HFFc6 (cell line): ENCODE measurements around the gene CORIN. TPM values are rescaled to one million over a fixed set of nuclear protein-coding genes. Genes with fewer than 3 reads are reported as not detected.
"Not testable (repeated sequence)": the region's sequence is repeated elsewhere in the genome, so short reads cannot be mapped to it uniquely, and the experiment has no call there.

Experiments
- DNase-seq: peaks from one replicate; pipeline ENCODE4 v3.0.0-alpha.2; 2018
- H3K27ac Mint-ChIP-seq: 2 replicates; pipeline ENCODE4 v1.8.0; 2020; ENCODE audit warnings: mild to moderate bottlenecking, mixed read lengths
- H3K27me3 Mint-ChIP-seq: 2 replicates; pipeline ENCODE4 v1.8.0; 2021; ENCODE audit warnings: mild to moderate bottlenecking, moderate library complexity, mixed read lengths; ENCODE audit not compliant: insufficient read depth
- H3K36me3 Mint-ChIP-seq: 2 replicates; pipeline ENCODE4 v1.8.0; 2021; ENCODE audit warnings: low read depth, mixed read lengths
- H3K4me1 Mint-ChIP-seq: 2 replicates; pipeline ENCODE4 v1.8.0; 2020; ENCODE audit warnings: low read depth, mixed read lengths
- H3K4me3 Mint-ChIP-seq: 2 replicates; pipeline ENCODE4 v1.8.0; 2020; ENCODE audit warnings: mild to moderate bottlenecking, moderate library complexity, mixed read lengths
- H3K9me3 Mint-ChIP-seq: 2 replicates; pipeline ENCODE4 v1.8.0; 2020; ENCODE audit warnings: mild to moderate bottlenecking, mixed read lengths
- CTCF ChIP-seq: fragments of 200-600 bp; sonication (generic); IDR thresholded peaks from 2 replicates; pipeline ENCODE4 v1.5.0; 2021; ENCODE audit warnings: antibody characterized with exemption, mild to moderate bottlenecking
- total RNA-seq, 6 experiments: library from RNA; stranded (reverse); fragmentation: NEBNext Ultra II Directional; extraction: Animal tissue kit (Norgen Biotek cat#: 25700); gene quantifications; 2 replicates in 1 of 6; 3 replicates in 5 of 6; pipeline ENCODE4 v1.2.3, GENCODE V29; 2021

Gene CORIN
- total RNA-seq, 6 experiments from 2014 or later, result 0.07 to 1.0 (median 0.31) TPM

DNA sequence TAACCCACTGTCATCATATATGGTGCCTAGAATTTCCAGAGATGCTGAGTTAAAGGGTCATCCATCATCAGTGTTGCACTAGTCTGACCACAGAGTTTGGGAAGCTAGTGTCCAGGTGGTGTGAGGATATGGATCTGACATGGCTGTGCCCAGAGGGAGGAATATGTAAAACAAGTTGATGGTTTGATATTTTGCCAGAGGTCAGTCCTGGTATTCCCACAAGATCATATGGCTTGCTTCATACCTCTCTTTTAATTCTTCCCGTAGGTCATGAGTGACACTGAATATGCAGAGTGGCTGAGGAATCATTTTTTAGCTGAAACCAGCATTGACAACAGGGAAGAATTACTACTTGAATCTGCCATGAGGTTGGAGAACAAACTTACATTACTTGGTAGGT is 277.2 kb downstream of the CORIN start:
- peaks cover 42% of the 10 kb centered on the region for H3K4me1 Mint-ChIP-seq
- DNase-seq, result no peak
- peaks cover 27% of the 10 kb centered on the region for H3K36me3 Mint-ChIP-seq
- no peak overlapping the region for H3K27ac Mint-ChIP-seq
- no peaks in the 10 kb centered on the region for H3K9me3 Mint-ChIP-seq
- TF ChIP-seq CTCF, result no peak
- H3K4me3 Mint-ChIP-seq, result no peak overlapping the region
- no peaks in the 10 kb centered on the region for H3K27me3 Mint-ChIP-seq

DNA sequence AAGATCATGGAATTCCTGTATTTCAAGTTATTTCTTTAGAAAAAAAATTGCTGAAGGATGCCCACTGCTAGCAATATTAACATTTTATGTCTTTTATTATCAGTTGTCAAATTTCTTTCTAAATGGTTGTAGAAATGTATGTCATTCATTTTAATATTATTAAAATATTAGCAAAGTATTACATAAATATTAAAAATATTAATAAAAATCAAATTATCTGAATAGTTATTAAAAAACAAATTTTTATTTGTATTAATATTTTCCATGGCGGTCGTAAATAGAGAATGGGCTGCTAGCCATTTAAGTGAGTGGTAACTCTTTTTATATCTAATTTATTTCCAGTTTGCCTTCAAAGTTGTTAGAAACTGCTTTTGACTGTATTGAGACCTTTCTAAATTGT is 280.6 kb downstream of the CORIN start:
- H3K9me3 Mint-ChIP-seq, result no peaks in the 10 kb centered on the region
- H3K27me3 Mint-ChIP-seq, result no peaks in the 10 kb centered on the region
- peaks cover 38% of the 10 kb centered on the region for H3K36me3 Mint-ChIP-seq
- H3K4me3 Mint-ChIP-seq, result no peak overlapping the region
- no peak for TF ChIP-seq CTCF
- H3K4me1 Mint-ChIP-seq, result peaks cover 25% of the 10 kb centered on the region
- no peak for DNase-seq
- H3K27ac Mint-ChIP-seq, result no peak overlapping the region

GRCh38 chr4:47555920-47556319 is 281.9 kb downstream of the CORIN start:
- H3K4me3 Mint-ChIP-seq, H3K27me3 Mint-ChIP-seq, H3K27ac Mint-ChIP-seq, H3K9me3 Mint-ChIP-seq, DNase-seq: not testable (repeated sequence)
- peaks cover 42% of the 10 kb centered on the region for H3K36me3 Mint-ChIP-seq
- peaks cover 25% of the 10 kb centered on the region for H3K4me1 Mint-ChIP-seq

GRCh38 chr4:47553329-47554125 is 284.3 kb downstream of the CORIN start:
- Mint-ChIP-seq H3K27me3 (no peaks in the 10 kb centered on the region; the same call in 1 of the 2 replicates), H3K4me1 (peaks cover 36% of the 10 kb centered on the region), H3K27ac (no peak overlapping the region), H3K4me3 (no peak overlapping the region), H3K36me3 (peaks cover 52% of the 10 kb centered on the region), H3K9me3 (no peaks in the 10 kb centered on the region)
- no peak for DNase-seq
- no peak for TF ChIP-seq CTCF

- H3K27me3 Mint-ChIP-seq, result no peaks in the 10 kb centered on the region; the same call in 1 of the 2 replicates
- H3K36me3 Mint-ChIP-seq, result peaks cover 69% of the 10 kb centered on the region
- TF ChIP-seq CTCF, result no peak
- DNase-seq, result peak; percentile 68
- peaks cover 36% of the 10 kb centered on the region for H3K4me1 Mint-ChIP-seq
- peak overlapping the region; percentile 71 for H3K27ac Mint-ChIP-seq
- H3K4me3 Mint-ChIP-seq, result peak overlapping the region; percentile 19
- no peaks in the 10 kb centered on the region for H3K9me3 Mint-ChIP-seq
These were observed 286.2 kb downstream of the CORIN start for GRCh38 chr4:47551682-47552081.

DNA sequence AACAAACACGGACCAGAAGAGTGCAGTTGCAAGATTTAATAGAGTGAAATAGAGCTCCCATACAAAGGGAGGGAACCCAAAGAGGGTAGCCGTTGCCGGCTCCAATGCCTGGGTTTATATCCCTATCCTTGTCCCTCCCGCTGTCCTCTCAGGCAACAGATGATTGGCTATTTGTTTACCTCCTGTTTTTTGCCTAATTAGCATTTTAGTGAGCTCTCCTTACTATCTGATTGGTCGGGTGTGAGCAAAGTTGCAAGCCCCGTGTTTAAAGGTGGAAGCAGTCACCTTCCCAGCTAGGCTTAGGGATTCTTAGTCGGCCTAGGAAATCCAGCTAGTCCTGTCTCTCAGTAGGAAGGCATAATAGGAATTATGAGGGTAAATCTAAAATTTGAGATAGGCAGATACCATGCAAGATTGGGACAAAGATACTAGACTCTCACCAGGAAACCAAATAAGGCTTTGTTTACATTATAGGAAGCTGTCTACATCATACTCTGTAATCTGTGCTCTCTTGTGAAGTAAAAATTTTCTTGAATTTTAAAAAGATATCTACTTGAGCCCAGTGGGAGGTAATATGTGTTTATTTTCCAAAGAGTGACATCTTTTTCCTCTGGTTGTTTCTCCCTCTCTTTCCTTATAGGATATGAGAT is 286.8 kb downstream of the CORIN start:
- Mint-ChIP-seq H3K9me3 (no peaks in the 10 kb centered on the region), H3K4me3 (peak overlapping the region; percentile 19), H3K27me3 (no peaks in the 10 kb centered on the region; the same call in 1 of the 2 replicates), H3K4me1 (peaks cover 41% of the 10 kb centered on the region), H3K27ac (peak overlapping the region; percentile 71), H3K36me3 (peaks cover 76% of the 10 kb centered on the region)
- DNase-seq, result no peak
- no peak for TF ChIP-seq CTCF

DNA sequence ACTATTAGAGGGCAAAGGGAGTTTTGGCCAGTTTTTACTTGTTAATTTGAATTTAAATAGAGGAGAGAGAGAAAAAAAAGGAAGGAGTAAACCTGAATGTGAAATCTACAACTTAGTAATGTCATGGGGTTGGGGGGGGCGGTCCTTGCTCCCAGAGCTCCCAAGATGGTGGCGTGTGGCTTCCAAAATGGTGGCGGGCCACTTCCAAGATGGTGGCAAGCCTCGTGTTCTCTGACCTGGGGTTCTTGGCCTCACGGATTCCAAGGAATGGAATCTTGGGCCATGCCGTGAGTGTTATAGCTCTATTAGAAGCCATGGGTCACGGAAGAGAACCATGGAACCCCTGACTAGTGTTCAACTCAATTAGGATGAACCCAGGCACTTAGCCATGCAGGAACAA is 287.5 kb downstream of the CORIN start:
- not testable (repeated sequence) for H3K27ac Mint-ChIP-seq, H3K9me3 Mint-ChIP-seq, H3K27me3 Mint-ChIP-seq, DNase-seq, H3K4me3 Mint-ChIP-seq
- Mint-ChIP-seq H3K36me3 (peaks cover 82% of the 10 kb centered on the region), H3K4me1 (peaks cover 43% of the 10 kb centered on the region)
